ENCODE measurements around the gene DEFB127.
"Not testable (repeated sequence)": the region's sequence is repeated elsewhere in the genome, so short reads cannot be mapped to it uniquely, and the experiment has no call there.

The DEFB127 gene

GRCh38 chr20:157154-157553 lies at the start of gene DEFB127:
Gene DEFB127, plus strand, starts transcription at chr20:157454. Its CDS starts 91 bp downstream, at chr20:157545.
- no peak for DNase-seq (ENCODE audit: low spot score)

- DNase-seq (ENCODE audit: low spot score), result no peak
Observed at GRCh38 chr20:112396-112795, 44.9 kb upstream of the DEFB127 start.

GRCh38 chr20:117518-117917 lies 39.7 kb upstream of the DEFB127 start:
- no peak for DNase-seq (ENCODE audit: low spot score)

GRCh38 chr20:129786-130323 lies 27.4 kb upstream of the DEFB127 start:
- DNase-seq (ENCODE audit: low spot score), result not testable (repeated sequence)

GRCh38 chr20:137668-138490 lies 19.4 kb upstream of the DEFB127 start:
- no peak for DNase-seq (ENCODE audit: low spot score)

GRCh38 chr20:142290-142689 lies 15.0 kb upstream of the DEFB127 start, which contains the start of gene DEFB126:
Gene DEFB126, plus strand, starts transcription at chr20:142590. Its CDS starts 39 bp downstream, at chr20:142629.
- no peak for DNase-seq (ENCODE audit: low spot score)

GRCh38 chr20:145877-146276 lies 11.4 kb upstream of the DEFB127 start:
- DNase-seq (ENCODE audit: low spot score), result no peak

- no peak for DNase-seq (ENCODE audit: low spot score)
Observed at GRCh38 chr20:152131-152530, 5.1 kb upstream of the DEFB127 start.

GRCh38 chr20:164618-165017 lies 7.4 kb downstream of the DEFB127 start:
- DNase-seq (ENCODE audit: low spot score), result no peak

GRCh38 chr20:168876-169275 lies 11.6 kb downstream of the DEFB127 start:
- no peak for DNase-seq (ENCODE audit: low spot score)

GRCh38 chr20:184288-184687 lies 27.0 kb downstream of the DEFB127 start:
- no peak for DNase-seq (ENCODE audit: low spot score)

- DNase-seq (ENCODE audit: low spot score), result no peak
Observed at GRCh38 chr20:187733-188132, 30.5 kb downstream of the DEFB127 start.

GRCh38 chr20:189611-190010 lies 32.4 kb downstream of the DEFB127 start, which contains the start of gene DEFB128:
Gene DEFB128, minus strand, starts transcription at chr20:189711. Its CDS starts 88 bp downstream, at chr20:189623.
- no peak for DNase-seq (ENCODE audit: low spot score)

- DNase-seq (ENCODE audit: low spot score), result no peak
Observed at GRCh38 chr20:198225-198624, 41.0 kb downstream of the DEFB127 start.

- DNase-seq (ENCODE audit: low spot score), result no peak
Observed at GRCh38 chr20:199996-200395, 42.7 kb downstream of the DEFB127 start.

- DNase-seq (ENCODE audit: low spot score), result not testable (repeated sequence)
Observed at GRCh38 chr20:203630-204029, 46.4 kb downstream of the DEFB127 start.
